ENCODE results near the gene KCNIP4.

- TF ChIP-seq CTCF (IDR thresholded peaks at IDR 0.05): no peak
- no peak for TF ChIP-seq EZH2 (IDR thresholded peaks at IDR 0.05)
- no peak for TF ChIP-seq EZH2phosphoT487 (IDR thresholded peaks at IDR 0.05)
Observed at GRCh38 chr4:20944961-20945360, 1003.6 kb downstream of the KCNIP4 start.
